ENCODE data around the gene SHH.
"Not testable (repeated sequence)": the region's sequence is repeated elsewhere in the genome, so short reads cannot be mapped to it uniquely, and the experiment has no call there.

Gene SHH

DNA sequence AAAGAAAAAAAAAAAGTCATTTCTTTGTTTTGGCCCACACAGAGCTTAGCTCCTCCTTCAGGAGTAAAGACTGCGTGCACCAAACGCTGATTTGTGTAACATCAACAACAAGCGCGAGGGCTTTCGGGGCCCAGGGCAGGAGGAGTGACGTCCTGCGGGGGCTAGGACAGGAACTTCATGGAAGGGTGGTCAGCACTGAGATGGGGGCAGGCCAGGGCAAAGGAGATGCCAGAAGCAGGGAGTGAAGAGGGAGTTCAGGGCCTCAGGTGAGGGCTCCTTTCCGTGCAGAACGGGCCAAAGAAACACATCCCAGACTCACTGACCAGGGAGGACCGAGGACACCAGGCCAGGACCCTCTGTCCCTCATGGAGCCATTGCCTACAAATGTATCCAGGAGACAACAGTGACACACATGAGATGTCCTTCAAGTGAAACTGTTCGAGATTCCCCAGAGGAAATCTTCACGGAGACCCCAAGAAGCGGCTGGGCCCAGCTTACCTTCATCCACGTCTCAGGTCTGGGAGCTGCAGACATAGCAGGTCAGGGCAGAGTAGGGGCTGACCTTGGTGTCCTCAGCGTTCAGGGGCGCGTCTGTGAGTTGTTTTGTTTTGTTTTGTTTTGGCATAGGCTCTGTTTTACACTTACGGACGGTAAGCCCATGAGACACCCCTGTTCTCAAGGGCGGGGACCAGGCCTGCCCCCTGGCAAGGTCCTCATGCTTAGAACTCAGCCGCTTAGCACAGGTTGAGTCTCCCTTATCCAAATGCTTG, 30.4 kb upstream of the SHH start:
- DNase-seq = no peak

DNA sequence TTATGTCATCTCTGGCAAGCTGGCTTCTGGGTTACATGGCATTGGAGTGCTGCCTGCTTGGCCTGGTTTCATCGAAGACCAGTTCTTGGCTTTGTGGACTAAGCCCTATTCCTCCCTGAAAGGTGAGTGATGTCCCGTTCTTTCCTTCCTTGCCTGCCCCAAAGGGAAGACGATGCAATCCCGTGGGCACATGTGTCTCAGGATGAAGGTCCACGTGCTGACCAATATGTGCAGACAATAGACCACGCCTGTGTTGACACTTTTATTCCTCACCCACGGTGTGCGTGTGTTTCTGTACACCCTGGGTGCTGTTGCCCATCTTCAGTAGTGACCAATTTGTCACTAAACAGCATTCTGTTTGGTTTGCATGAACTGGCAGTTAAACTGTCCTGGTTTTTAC, 28.6 kb upstream of the SHH start:
- DNase-seq = no peak

DNA sequence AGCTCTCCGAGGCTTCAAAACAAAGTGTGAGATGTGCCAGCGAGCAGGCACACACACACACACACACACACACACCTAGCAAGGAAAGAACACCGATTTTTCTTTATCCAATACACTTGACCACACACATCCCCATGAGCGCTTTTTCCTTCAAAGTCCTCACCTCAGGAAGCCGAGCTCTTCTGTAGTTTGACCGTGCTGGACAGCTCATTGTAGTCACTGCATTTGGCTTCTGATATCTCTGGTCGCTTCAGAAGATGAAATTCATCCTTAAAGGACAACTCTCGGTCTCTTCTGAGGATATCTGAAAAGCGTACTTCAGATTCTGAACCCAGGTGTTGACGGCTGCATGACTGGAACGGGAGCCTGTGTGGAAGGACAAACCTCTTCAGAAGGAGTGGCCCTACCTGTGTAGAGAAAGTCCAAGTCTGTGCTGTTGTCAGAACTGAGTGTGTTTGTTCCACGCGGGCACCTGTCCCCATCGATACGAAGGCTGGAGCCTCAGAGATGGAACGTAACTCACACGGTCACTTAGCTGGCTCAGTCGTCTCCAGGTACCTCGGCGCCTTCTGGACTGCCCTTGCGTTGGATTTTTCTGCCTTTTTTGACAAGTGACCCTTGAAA, 28.1 kb upstream of the SHH start:
- DNase-seq = no peak

DNA sequence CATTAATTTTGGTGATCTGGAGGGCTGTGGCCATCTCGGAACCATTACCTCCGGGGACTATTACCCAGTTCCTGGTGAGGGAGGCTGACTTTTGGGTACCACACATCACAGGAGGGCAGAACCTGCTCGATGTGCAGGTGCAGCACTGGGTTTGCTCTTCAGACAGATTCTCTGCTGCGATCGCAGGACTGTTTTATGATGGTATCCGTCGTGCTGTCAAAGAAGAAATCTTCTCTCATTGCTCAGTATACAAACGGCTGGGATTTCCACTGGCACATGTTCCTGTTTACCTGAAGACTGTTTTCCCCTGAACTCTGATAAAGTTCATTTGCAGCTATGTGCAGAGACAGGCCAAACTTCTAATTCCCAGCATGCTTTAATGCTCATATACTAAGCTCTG, 27.2 kb upstream of the SHH start:
- DNase-seq = no peak

DNA sequence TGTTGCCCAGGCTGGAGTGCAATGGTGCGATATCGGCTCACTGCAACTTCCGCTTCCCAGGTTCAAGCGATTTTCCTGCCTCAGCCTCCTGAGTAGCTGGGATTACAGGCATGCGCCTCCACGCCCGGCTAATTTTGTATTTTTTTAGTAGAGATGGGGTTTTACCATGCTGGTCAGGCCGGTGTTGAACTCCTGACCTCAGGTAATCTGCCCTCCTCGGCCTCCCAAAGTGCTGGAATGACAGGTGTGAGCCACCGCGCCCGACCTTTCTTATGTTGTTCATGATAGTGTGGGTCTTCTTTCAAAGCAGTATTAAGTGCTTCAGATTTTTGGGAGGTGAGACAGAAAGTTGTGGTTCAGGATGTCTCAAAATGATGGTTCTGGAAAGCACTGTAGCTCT, 26.0 kb upstream of the SHH start:
- not testable (repeated sequence) for DNase-seq

DNA sequence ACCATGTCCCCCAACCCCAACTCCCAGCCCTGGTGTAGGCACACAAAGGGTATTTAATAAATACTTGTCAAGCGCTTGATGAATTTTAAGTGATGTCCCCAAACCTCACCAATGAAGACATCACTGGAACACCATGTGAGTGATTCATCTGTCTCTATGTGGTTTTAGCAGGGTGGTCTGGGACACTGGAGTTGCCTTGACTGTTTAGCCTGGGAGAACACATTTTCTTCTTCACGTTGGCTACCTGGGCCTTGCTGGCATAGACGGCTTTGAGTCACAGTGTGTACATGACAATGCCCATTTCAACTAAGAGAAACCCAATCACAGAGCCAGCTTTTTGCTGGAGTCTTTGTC, 24.8 kb upstream of the SHH start:
- no peak for DNase-seq

DNA sequence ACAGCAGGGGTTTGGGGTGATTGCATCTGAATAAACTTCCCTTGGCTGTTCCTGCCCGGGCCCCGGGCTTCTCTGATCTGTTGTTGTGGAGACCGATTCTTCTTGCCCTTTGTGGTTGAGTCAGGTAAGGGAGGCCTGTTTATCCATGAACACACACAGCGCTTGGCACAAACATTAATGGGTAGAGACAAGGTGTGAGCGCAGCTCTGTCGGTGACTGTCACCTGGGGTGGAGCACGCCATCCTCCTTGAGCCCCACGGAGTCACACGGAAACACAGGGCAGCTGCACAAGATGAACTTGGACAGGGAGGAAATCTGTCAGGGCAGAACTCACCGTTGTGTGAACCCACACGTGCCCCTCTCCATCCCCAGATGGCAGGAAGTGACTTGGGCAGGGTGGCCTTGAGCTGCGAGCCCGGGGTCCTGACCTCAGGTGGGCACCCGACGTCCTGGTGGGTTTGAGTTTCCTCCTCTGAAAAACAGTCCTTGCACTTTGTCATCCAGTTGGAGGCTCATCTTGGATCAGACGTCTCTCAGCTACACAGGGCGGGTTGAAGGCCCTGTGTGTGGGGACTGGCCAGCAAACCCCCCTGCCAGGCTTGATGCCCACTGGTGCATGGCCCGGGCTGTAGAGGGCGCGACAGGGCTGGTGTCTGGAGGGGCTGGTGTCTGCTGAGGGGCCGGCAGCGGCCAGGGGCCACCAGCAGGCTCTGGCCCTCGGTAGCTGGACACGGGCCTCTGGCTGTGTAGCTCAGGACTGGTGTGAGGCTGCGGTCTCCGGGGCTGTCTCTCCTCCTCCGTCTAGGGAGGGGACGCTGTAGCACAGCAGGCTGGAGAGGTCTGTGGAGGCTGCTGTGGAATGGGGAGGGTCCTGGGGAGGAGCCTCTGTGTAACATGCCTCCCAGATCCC, 24.2 kb upstream of the SHH start:
- DNase-seq = no peak

DNA sequence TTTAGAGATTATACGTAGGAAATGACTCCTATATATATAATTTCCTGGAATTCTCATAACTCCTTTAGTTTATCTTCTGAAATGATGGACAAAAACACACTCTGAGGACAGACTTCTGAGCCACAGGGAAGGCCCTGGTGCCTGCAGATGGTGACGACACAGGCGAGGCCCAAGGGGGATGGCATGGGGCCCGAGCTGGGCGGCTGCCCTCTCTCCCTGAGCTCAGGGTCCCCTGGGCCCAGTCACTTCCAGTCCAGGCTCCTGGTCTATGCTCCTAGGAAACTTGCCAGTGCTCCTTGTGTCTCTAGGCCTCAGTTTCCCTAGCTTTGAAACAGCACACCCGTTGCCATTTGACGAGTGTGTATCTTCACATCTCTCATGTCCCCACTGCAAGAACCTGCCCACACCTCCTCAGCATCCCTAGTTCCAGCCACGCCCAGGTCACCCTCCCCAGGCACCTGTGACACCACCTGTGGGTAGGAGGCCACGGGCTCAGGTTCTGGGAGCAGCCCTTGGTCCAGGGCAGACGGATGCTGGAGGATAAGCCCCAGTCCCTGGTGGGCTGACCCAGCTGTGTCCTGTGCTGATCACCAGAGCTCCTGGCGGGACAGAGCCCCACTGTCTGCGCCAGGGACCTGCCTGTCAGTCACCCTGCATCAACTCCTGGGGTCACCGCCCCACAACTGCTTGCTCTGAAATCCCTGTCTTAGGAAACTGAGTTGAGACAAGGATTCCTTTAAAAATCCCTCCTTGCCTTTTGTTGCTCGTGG, 23.4 kb upstream of the SHH start:
- DNase-seq = no peak

DNA sequence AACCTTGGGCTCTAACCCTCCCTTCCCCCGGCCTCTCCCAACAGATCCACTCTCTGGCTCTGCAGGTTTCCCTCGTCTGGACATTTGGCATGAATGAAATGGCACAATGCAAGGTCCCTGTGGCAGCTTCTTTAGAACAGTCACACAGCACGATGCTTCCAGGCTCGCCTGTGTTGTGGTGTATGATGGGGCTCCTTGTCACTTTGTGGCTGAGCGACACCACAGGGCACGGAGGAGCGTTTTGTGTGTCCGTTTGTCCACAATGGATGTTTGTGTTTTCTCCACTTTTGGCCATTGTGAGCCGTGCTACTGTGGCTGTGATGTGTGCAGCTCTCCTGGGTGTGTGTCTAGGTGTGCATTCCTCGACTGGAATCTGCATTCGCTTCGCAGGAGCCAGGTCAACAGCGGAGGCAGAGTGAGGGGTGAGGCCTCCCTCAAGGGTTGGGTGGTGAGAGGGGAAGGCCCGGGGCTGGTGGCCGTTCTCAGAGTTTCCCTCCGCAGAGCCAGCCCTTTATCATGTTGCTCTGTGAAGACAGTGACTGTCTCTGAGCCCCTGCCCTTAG, 22.3 kb upstream of the SHH start:
- no peak for DNase-seq

DNA sequence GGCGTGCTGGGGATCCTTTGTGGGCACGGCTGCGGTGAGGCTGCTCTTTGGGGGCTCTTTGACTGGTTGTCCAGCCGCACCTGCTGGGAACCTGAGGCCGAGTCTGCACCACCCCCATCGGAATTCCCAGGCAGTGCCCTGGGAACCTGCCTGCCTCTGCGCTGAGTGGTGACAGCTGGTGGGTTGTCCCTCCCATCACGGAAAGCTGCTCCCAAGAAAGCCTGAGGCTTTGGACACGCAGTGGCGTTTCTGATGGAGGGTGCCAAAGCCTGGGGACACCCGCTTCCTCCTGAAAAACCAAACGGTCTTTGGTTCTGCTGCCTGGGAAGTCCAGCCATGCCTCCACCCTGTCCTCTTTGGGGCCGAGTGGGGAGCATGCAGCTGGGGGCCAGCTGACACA, 21.4 kb upstream of the SHH start:
- DNase-seq = no peak

DNA sequence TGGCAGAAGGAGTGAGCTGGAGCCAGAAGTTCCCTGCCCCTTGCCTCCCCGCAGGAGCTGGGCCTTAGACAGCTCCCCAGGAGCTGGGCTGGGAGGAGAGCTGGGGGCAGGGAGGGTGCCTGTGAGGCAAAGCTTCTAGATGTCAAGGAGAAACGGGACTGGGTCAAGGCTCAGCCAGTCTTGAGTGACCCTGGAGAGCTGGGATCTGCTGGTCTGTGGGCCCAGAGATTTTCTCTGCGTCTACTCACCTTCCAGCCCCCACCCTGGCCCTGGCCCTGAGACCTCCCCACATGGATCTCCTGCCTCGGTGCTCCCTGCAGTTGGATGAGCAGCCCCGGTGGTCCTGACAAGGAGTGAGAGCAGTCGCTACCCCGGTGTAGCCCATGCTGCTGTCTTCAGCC, 20.3 kb upstream of the SHH start:
- no peak for DNase-seq

DNA sequence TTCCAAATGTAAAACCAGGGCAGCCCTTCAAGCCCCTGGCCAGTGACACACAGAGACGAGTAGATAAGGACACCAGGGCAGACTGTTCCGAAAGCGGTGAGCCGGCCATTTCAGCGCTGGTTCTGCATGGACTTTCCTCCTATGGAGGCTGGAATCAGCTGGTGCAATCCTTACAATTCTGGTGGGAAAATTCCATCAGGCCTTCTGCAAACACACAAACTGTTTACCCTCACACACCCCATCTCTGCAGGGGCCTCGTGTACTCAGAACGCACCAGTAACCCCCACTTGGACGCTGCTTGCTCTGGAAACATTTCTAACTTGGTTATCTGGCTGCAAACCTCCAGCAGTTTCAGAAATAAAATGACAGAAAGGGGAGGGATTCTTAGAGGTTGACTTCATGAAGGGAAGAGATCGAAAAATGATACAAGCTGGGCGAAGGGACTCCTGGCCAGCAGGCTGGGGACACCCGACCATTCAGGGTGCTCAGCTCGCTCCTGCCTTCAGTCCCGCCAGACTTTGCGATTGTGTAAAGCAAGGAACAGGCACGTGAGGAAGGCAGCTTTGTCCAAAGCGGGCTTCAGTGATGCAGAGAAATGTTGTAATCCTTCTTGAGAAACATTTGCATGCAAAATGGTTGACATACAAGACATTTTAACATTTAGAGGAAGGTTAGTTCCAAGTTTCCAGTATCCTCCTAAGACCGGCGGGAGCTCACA, 19.7 kb upstream of the SHH start:
- no peak for DNase-seq

DNA sequence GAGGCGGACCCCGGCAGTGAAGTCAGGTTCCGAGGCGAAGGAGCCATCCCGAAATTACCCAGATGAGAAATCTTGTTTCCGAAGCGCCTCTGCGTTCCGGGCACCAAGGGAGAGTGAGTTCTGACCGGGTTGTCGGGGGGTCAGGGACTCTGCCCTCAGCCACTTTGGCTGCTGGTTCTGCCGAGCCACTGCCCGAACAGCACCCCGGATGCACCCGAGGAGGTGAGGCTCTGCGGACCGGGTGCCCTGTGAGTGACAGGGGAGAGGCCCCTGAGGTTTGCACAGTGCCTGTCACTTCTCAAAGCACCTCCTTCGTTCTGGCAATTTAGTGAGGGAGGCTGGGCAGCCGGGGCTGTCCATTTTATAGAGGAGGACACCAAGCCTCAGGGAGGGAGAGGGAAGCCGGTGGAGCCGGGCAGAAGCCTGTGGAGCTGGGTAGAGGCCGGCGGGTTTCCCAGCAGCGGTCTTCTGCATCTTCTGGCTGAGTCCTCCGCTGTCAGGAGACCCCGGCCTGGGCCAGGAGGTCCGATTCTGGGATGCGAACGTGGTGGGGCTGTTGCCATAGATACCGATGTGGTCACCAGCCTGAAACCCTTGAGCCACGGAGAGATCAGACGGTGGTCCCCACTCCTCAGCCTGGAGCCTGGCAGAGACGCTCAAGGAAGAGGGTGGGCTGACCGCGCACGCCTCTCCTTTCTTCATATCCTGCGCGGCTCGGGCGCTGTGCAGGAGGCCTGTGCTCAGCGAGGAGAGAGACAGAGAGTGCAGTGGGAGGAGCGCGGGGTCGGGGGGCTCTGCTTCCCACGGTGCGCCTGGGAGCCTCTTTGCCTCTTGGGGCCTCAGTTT, 18.9 kb upstream of the SHH start:
- no peak for DNase-seq

DNA sequence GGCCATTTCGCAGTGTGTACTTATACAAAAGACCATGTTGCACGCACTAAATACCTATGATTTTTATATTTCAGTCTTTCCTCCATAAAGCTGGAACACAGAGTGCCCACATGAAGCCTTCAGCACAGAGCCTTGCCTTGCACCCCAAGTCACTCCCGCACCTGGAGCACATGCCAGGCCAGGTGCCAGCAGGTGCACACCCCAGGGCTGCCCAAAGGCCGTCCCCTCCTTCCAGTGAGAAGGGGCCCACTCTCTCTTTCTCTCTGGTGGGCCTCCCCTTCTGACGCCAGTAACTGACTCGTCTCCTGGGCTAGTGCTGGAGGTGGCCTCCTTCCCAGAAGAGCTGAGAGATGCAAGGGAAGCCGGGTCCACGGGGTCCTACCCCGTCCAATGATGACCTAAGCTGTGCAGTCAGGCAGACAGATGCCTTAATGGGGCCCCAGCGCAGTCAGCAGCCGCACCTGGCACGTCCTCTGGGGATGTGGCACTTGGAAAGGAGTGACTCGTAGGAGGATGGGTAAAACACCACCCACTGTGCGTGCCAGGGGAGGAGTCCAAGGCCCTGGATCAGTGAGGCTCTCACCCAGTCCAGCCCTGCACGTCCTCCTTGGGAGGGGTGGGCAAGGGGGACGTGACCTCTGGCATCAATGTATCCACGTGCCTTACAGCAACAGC, 17.7 kb upstream of the SHH start:
- DNase-seq = no peak

DNA sequence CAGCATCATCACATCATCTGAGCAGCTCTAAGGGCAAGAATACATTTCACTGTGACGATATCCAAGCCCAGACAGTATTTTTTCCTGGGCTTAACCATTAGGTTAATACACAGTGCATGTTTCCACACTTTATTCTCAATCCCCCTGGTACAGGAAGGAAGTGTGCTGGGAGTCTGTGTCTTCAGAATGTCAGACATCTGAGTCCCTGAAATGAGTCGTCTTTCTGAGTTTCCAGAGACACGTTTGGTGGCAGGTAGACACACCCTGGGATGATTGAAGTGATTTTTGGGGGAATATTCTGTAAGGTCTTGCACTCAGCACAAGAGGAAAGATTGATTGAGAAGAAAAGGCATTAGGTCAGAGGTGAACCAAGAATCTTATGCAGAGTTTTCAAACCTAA, 13.1 kb upstream of the SHH start:
- no peak for DNase-seq

DNA sequence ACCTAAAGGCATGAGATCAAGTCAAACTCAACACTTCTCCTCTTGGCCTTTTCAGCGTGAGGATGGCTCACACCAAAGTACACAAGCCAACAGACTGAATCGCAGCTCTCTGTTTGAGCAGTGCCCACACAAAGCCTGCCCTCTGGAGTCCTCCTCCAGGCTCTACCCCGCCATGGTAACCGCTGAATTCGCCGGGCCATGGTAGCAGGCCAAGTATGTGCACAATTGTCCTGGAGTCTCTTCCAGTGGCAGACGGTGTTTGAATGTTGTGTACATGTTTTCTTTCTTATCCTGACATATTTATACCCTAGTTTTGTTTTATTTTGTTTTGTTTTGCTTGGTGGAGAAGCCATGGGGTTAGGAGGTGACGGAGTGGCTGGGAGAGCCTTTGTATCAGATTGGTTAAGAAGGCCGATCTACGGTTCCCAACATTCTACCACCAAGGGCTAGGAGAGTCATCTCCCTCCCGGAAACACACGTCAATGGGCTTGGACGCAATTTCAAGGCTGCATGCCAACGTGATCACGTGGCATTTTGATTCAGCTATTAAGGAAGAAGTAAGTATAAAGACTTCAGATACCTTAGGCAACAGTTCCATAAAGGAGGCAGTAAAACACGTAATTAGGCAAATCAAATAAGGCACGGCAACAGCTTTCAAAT, 12.1 kb upstream of the SHH start:
- DNase-seq = no peak

DNA sequence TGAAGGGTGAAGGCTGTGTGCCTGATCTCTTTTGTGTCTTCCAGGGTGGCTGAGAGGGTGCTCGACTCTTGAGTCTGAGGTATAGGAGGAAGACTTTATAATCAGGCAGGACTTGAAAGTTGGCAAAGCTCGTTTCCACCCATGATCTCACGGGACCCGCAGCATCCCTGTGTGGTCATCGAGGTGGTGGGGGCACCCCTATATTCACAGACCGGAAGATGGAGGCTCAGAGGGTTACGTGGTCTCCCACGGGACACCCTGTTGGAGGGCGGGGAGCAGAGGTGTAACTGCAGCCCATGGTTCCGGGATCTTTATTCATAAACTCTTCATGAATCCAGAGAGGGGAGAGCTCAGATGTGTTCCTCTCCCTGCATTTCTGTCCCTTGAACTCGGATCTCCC, 9.6 kb upstream of the SHH start:
- DNase-seq = no peak

DNA sequence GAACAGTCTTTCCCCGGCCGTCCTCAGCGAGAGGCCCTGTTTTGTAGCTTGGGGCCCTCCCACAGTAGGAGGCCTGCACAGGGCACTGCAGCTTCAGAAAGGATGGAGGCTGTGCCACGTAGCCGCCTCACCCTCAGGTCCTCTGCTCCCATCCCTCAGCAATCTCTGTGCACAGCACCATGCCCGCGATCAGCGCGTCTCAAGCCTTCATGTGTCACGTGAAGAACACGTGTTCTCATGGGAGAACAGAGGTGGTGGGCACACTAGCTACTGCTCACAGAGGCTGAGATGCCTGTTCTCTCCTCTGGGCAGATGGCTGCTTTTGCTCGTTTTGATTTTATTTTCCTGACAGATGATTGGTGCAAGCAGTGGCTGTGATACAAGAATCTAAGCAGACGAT, 8.5 kb upstream of the SHH start:
- no peak for DNase-seq

DNA sequence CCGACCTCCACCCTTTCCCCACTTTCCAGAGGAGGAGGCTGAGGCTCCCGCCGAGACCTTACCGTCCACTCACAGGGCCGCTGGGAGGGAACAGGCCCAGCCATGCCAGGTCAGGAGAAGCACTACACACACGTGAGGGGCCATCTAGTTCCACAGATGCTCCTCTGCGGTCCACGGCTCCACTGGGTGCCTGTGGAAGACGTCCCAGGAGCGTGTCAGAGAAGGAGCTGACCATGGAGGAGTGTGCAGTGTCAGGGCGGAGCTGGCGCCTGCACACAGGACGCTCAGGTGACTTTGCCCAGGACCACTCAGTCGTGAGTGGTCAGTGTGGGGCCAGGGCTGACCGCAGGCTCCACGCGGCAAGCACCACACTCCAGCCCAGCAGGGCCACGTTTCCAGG, 8.0 kb upstream of the SHH start:
- DNase-seq = no peak

DNA sequence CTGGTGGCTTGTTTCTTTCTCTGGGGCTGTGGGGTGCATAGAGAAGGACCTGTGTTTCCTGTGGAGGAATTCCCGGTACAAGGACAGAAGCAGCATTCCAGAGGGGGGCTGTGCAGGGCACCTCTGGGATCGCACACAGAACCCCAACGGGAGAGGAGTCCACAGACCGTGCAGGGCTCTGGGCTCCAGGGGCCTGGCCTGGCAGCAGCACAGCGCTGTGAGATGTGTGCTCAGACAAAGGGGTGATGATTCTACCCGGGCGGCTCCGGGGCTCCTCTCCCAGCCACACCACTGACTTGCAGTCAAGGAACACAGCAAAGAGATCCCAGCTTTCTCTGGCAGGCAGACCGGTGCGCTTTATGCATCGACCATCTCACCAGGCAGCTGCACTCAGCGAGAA, 6.9 kb upstream of the SHH start:
- no peak for DNase-seq

Measured in DMS79 (cell line).